Left lung (tissue), 10 donors: ENCODE results near the gene DCUN1D5. TPM values are rescaled to one million over a fixed set of nuclear protein-coding genes. Genes with fewer than 3 reads are reported as not detected.

ENCODE experiments used
- ATAC-seq: fragments of 200-7000 bp; cut with Tn5 transposase; one replicate; pipeline ENCODE4 v1.9.1; 2020; ENCODE audit warnings: moderate library complexity
- DNase-seq, 4 donors: peaks; one replicate each; pipeline ENCODE4 v3.0.0-alpha.2; 2013 to 2020
- H3K27ac ChIP-seq, 2 donors: fragments of 200-600 bp; sonication (generic) in 1 of 2; one replicate each; pipeline versions ENCODE4 v1.5.0 to v1.8.0; 2020 to 2021
- H3K27me3 ChIP-seq, 2 donors: fragments of 200-600 bp; sonication (generic) in 1 of 2; one replicate each; pipeline versions ENCODE4 v1.5.0 to v1.8.0; 2020 to 2021
- H3K36me3 ChIP-seq, 2 donors: fragments of 200-600 bp; sonication (generic) in 1 of 2; one replicate each; pipeline versions ENCODE4 v1.5.0 to v1.8.0; 2020 to 2021
- H3K4me1 ChIP-seq, 2 donors: fragments of 200-600 bp; one replicate each; pipeline ENCODE4 v1.8.0; 2021
- H3K4me3 ChIP-seq, 2 donors: fragments of 200-600 bp; sonication (generic) in 1 of 2; one replicate each; pipeline versions ENCODE4 v1.5.0 to v1.8.0; 2020 to 2021; ENCODE audit warnings: mild to moderate bottlenecking in 1 of 2
- H3K9me3 ChIP-seq, 2 donors: fragments of 200-600 bp; sonication (generic) in 1 of 2; one replicate each; pipeline versions ENCODE4 v1.5.0 to v1.8.0; 2020 to 2021
- CTCF ChIP-seq, 2 donors: fragments of 200-600 bp; sonication (generic) in 1 of 2; IDR thresholded peaks; one replicate each; pipeline versions ENCODE4 v1.5.0 to v1.8.0; 2021; ENCODE audit warnings: antibody characterized with exemption in 2 of 2
- intact Hi-C, 2 donors: fragments of 100-400 bp; cut with DNase I; formaldehyde crosslinking; loops; one replicate each; pipeline versions ENCODE4 v1.11.2 to v1.14.2; 2022
- polyA plus RNA-seq, 6 donors: library from polyadenylated mRNA; unstranded; fragments of 120-200 nt; gene quantifications; one replicate each; pipeline ENCODE4 v1.2.1, GENCODE V29; 2013; ENCODE audit not compliant: insufficient read length in 6 of 6
- total RNA-seq, 2 donors: library from RNA; stranded (reverse); fragmentation: NEBNext Ultra II Directional; extraction: Animal tissue kit (Norgen Biotek cat#: 25700); gene quantifications; one replicate each; pipeline ENCODE4 v1.2.1, GENCODE V29; 2021
- donor health status: DM: no; HTN: yes; CAD: no.
- donor health status: DM: no; HTN: no; CAD: no.

The DCUN1D5 gene
- total and polyA plus RNA-seq, 8 donors = 23.8 to 38.3 (median 35.6) TPM

- H3K9me3 ChIP-seq = no peaks in the 10 kb centered on the region
- TF ChIP-seq CTCF (IDR thresholded peaks at IDR 0.05) = no peak
- H3K4me1 ChIP-seq = no peaks in the 10 kb centered on the region
- H3K27me3 ChIP-seq = no peaks in the 10 kb centered on the region
- no peak for DNase-seq
- H3K27ac ChIP-seq = no peak overlapping the region
- H3K4me3 ChIP-seq = no peak overlapping the region
- ATAC-seq = no peak
- no peaks in the 10 kb centered on the region for H3K36me3 ChIP-seq
- intact Hi-C loops = no loop called here
Observed at GRCh38 chr11:103024086-103024485, 67.9 kb downstream of the DCUN1D5 start.

- Histone ChIP-seq H3K9me3 (no peaks in the 10 kb centered on the region), H3K27ac (no peak overlapping the region), H3K4me3 (no peak overlapping the region), H3K4me1 (no peaks in the 10 kb centered on the region), H3K27me3 (no peaks in the 10 kb centered on the region), H3K36me3 (no peaks in the 10 kb centered on the region)
- TF ChIP-seq CTCF (IDR thresholded peaks at IDR 0.05) = no peak
- ATAC-seq (no peak), DNase-seq (no peak)
- intact Hi-C loops = no loop called here
Observed at GRCh38 chr11:103016031-103016430, 75.9 kb downstream of the DCUN1D5 start.

- intact Hi-C loops = no loop called here
- Histone ChIP-seq H3K27me3 (no peaks in the 10 kb centered on the region), H3K9me3 (peaks cover 0 to 12% of the 10 kb centered on the region in 2 donors), H3K4me1 (no peaks in the 10 kb centered on the region), H3K4me3 (no peak overlapping the region), H3K36me3 (no peaks in the 10 kb centered on the region), H3K27ac (no peak overlapping the region)
- DNase-seq (no peak), ATAC-seq (no peak)
- no peak for TF ChIP-seq CTCF (IDR thresholded peaks at IDR 0.05)
Observed at GRCh38 chr11:103013421-103013820, 78.5 kb downstream of the DCUN1D5 start.

Other genes with a start within 250 kb of the DCUN1D5 start
- 1 to 10 TPM in 1 of 2 donors, not detected in 1; 1.5 TPM for gene MMP3, start 248.6 kb downstream of the DCUN1D5 start, total RNA-seq
- not detected for gene MMP3, start 248.6 kb downstream of the DCUN1D5 start, polyA plus RNA-seq
- under 1 TPM in 1 of 2 donors, not detected in 1; 0.71 TPM for gene MMP12, start 217.2 kb downstream of the DCUN1D5 start, total RNA-seq
- gene MMP12, start 217.2 kb downstream of the DCUN1D5 start, polyA plus RNA-seq = not detected
- under 1 TPM in 1 of 2 donors, not detected in 1; 0.87 TPM for gene MMP13, start 136.4 kb downstream of the DCUN1D5 start, total RNA-seq
- gene MMP13, start 136.4 kb downstream of the DCUN1D5 start, polyA plus RNA-seq = not detected
- 10 to 100 TPM; 12.8 to 15.9 TPM for gene DYNC2H1, start 17.3 kb upstream of the DCUN1D5 start, total RNA-seq
- gene DYNC2H1, start 17.3 kb upstream of the DCUN1D5 start, polyA plus RNA-seq = 10 to 100 TPM; 29.3 to 41.2 (median 34.3) TPM